SKM-1 treated with dmso at 0.1 percent for 144 hours (cell line): Measurements from ENCODE around the gene PGA3.
"Not testable (repeated sequence)": the region's sequence is repeated elsewhere in the genome, so short reads cannot be mapped to it uniquely, and the experiment has no call there.

ENCODE experiments used
- DNase-seq: peaks from one replicate; lab custom pipeline; 2025; ENCODE audit not compliant: unreplicated experiment; lab: John Stamatoyannopoulos, UW

Gene PGA3

DNA sequence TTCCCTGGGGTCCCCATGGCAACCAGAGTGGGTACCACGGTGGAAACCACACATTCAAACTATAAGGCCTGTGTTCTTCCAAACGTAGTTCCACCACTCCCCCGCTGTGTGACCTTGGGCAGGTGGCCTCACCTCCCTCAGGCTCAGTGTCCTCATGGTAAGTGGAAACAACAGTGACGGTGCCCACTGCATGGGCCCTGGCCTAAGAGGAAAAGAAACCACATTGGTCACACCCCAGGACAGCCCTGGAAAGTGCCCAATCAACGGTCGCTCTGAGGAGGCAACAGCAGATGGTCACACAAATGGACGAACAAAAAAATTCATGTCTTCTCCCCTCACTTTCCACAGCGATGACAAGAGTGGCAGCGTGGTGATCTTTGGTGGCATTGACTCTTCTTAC, 44.8 kb downstream of the PGA3 start:
- DNase-seq, result not testable (repeated sequence)

- not testable (repeated sequence) for DNase-seq
Measured at GRCh38 chr11:61249201-61249600, 45.9 kb downstream of the PGA3 start.

DNA sequence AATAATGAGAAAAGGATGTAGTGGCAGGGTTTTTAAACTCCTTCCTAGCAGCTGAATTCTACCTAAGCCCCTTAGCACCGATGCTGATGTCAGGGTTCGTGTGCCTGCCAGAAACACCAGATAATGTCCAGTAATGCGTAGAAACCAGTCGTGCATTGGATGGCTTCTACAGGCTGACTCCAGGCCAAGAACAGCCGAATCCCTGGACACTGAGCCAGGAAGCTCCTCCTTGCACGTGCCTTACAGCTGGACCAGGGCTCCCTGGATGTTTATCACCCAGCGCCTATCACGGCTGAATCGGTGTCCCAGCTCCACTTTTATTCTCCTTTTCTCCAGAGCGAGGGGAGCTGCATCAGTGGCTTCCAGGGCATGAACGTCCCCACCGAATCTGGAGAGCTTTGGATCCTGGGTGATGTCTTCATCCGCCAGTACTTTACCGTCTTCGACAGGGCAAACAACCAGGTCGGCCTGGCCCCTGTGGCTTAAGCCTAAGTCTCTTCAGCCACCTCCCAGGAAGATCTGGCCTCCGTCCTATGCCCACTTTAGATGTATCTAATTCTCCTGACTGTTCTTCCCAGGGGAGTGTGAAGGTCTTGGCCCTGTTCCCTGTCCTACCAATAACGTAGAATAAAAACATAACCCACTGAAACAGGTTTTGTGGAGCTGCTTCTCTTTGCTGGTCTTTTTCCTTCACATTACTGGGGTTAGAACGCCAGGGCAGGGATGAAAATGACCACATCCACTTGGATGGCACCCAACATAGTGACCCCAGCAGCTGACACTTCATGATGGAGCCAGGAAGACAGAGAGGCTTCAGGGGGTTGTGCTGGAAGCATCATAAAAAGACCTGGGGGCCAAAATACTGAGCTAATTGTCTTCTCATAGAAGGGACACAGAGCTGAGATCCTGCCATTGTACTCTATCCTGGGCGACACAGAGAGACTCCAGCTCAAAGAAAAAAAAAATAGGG, 47.8 kb downstream of the PGA3 start:
- DNase-seq, result not testable (repeated sequence)

GRCh38 chr11:61252332-61252731, 49.0 kb downstream of the PGA3 start:
- DNase-seq, result not testable (repeated sequence)

GRCh38 chr11:61254403-61255025, 51.2 kb downstream of the PGA3 start:
- DNase-seq, result peak; percentile 71

GRCh38 chr11:61256710-61257482, 53.6 kb downstream of the PGA3 start:
- no peak for DNase-seq

DNA sequence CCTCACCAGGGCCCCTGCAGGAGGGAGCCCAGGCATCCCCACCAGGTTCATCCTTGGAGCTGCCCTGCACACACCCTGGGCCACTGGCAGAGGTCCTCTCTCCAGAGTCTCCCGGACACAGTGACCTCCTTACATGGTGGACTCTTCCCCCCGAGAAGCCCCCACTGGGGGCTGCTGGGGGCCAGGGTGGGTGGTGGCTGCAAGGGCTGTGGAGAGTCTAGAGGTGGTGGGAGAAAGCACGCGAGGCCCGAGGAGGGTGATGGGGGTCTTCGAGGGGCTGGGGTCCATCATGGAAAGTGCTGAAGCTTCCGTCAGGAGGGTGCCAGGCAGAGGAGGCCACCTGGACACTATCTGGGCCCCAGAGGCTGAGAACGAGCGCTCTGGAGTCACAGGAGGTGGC, 55.2 kb downstream of the PGA3 start:
- DNase-seq, result no peak

DNA sequence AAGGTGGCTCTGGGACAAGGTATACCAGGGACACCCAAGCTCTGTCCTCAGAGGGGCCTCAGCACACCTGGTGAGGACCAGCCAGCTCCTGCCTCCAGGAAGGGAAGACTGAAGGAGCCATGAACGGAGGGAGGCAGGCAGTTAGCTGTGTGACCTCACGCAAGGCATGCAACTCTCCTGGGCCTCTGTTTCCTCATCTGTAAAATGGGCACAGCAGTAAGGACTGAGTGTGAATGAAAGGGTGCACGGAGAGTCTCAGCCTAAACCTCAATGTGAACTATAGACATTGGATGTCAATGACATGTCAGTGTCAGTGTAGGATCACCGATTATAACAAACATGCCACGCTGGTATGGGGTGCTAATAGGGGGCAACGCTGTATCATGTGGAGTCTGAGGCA, 56.0 kb downstream of the PGA3 start:
- no peak for DNase-seq
